MM.1S (cell line): Measurements from ENCODE around the gene NTN4.

ENCODE experiments used
- DNase-seq: peaks from one replicate; pipeline ENCODE4 v3.0.0-alpha.2; 2015
- H2AFZ ChIP-seq: fragments of 300-600 bp; sonication (generic); 2 replicates; pipeline ENCODE4 v1.6.0; 2016; ENCODE audit warnings: antibody characterized with exemption, low read length
- H3F3A ChIP-seq: fragments of 300-600 bp; sonication (generic); 2 replicates; pipeline ENCODE4 v1.6.1; 2016; ENCODE audit warnings: mild to moderate bottlenecking, antibody characterized with exemption, low read length, moderate library complexity, mixed read lengths; ENCODE audit not compliant: insufficient read depth
- H3K27ac ChIP-seq: fragments of 300-600 bp; sonication (generic); 2 replicates; pipeline ENCODE4 v1.5.1; 2016; ENCODE audit warnings: mild to moderate bottlenecking, low read length
- H3K27me3 ChIP-seq: fragments of 300-600 bp; sonication (generic); replicated peaks from 2 replicates; pipeline ENCODE4 v1.6.0; 2016; ENCODE audit warnings: low read length; ENCODE audit not compliant: insufficient read depth
- H3K36me3 ChIP-seq: fragments of 300-600 bp; sonication (generic); replicated peaks from 2 replicates; pipeline ENCODE4 v1.6.1; 2016; ENCODE audit warnings: mild to moderate bottlenecking, low read length, mixed read lengths; ENCODE audit not compliant: insufficient read depth
- H3K4me1 ChIP-seq: fragments of 300-600 bp; sonication (generic); 2 replicates; pipeline ENCODE4 v1.6.1; 2016; ENCODE audit warnings: low read length, mixed read lengths
- H3K4me2 ChIP-seq: fragments of 300-600 bp; sonication (generic); 2 replicates; pipeline ENCODE4 v1.6.0; 2016; ENCODE audit warnings: low read depth, low read length
- H3K4me3 ChIP-seq: fragments of 300-600 bp; sonication (generic); 2 replicates; pipeline ENCODE4 v1.5.1; 2016; ENCODE audit warnings: low read length, mixed read lengths
- H3K79me2 ChIP-seq: fragments of 300-600 bp; sonication (generic); 2 replicates; pipeline ENCODE4 v1.6.1; 2016; ENCODE audit warnings: mixed run types, low read length, mixed read lengths
- H3K9ac ChIP-seq: fragments of 300-600 bp; sonication (generic); 2 replicates; pipeline ENCODE4 v1.6.1; 2016; ENCODE audit warnings: low read length, mixed read lengths
- H3K9me2 ChIP-seq: fragments of 300-600 bp; sonication (generic); replicated peaks from 2 replicates; pipeline ENCODE4 v1.6.1; 2016; ENCODE audit warnings: mild to moderate bottlenecking, low read length, mixed read lengths; ENCODE audit not compliant: insufficient read depth
- H3K9me3 ChIP-seq: fragments of 300-600 bp; sonication (generic); replicated peaks from 2 replicates; pipeline ENCODE4 v1.6.1; 2016; ENCODE audit warnings: mild to moderate bottlenecking, low read length, mixed read lengths; ENCODE audit not compliant: insufficient read depth
- H4K20me1 ChIP-seq: fragments of 300-600 bp; sonication (generic); 2 replicates; pipeline ENCODE4 v1.6.1; 2016; ENCODE audit warnings: mild to moderate bottlenecking, low read length, moderate library complexity, mixed read lengths; ENCODE audit not compliant: insufficient read depth
- EZH2 ChIP-seq: fragments of 300-600 bp; sonication (generic); optimal IDR thresholded peaks from 2 replicates; pipeline ENCODE3; 2017; ENCODE audit warnings: low read depth, mild to moderate bottlenecking, antibody characterized with exemption, low read length, mixed read lengths
- EZH2phosphoT487 ChIP-seq: fragments of 300-600 bp; sonication (generic); IDR thresholded peaks from 2 replicates; pipeline ENCODE4 v1.6.1; 2018; ENCODE audit warnings: antibody characterized with exemption, low read length
- TF ChIP-seq, protein P1 (sequence below): fragments of 300-600 bp; sonication (generic); IDR thresholded peaks from 2 replicates; pipeline ENCODE4 v1.5.1; 2016; ENCODE audit warnings: antibody characterized with exemption, low read length, mixed read lengths

Gene NTN4

GRCh38 chr12:95836630-95837239 is 46.2 kb upstream of the NTN4 start:
- Histone ChIP-seq H3K36me3 (no peaks in the 10 kb centered on the region), H2AFZ (no peak overlapping the region), H3K9ac (no peak overlapping the region), H4K20me1 (no peaks in the 10 kb centered on the region), H3K27me3 (no peaks in the 10 kb centered on the region), H3K4me3 (no peak overlapping the region), H3K27ac (no peak overlapping the region), H3K9me2 (no peaks in the 10 kb centered on the region), H3K4me2 (no peak overlapping the region), H3F3A (no peaks in the 10 kb centered on the region), H3K4me1 (no peaks in the 10 kb centered on the region), H3K9me3 (no peaks in the 10 kb centered on the region), H3K79me2 (no peaks in the 10 kb centered on the region)
- TF ChIP-seq EZH2 (no peak), EZH2phosphoT487 (no peak)
- TF ChIP-seq, protein P1, sequence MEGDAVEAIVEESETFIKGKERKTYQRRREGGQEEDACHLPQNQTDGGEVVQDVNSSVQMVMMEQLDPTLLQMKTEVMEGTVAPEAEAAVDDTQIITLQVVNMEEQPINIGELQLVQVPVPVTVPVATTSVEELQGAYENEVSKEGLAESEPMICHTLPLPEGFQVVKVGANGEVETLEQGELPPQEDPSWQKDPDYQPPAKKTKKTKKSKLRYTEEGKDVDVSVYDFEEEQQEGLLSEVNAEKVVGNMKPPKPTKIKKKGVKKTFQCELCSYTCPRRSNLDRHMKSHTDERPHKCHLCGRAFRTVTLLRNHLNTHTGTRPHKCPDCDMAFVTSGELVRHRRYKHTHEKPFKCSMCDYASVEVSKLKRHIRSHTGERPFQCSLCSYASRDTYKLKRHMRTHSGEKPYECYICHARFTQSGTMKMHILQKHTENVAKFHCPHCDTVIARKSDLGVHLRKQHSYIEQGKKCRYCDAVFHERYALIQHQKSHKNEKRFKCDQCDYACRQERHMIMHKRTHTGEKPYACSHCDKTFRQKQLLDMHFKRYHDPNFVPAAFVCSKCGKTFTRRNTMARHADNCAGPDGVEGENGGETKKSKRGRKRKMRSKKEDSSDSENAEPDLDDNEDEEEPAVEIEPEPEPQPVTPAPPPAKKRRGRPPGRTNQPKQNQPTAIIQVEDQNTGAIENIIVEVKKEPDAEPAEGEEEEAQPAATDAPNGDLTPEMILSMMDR: no peak
- DNase-seq: no peak

DNA sequence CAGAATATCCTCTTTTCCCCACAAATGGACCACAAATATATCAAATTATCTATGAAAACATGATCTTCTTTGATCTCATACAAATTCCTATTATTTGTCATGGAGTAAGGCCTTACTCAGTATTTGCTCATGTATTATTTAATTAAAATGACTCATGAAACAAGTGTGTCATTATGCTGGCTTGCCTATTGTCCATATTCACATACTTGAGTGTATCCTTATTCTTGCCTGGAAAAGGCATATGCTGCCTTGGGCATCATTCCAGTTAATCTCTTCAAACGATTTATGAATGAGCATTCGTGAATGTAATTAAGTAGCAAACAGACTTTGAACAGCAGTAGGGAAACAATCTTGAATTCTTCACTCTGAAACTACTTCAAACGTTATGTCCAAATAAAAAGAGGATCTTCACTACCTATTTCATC is 45.6 kb upstream of the NTN4 start:
- Histone ChIP-seq H3K4me2 (no peak overlapping the region), H3K9me2 (no peaks in the 10 kb centered on the region), H4K20me1 (no peaks in the 10 kb centered on the region), H3K4me3 (no peak overlapping the region), H3K9ac (no peak overlapping the region), H3K27ac (no peak overlapping the region), H3K36me3 (no peaks in the 10 kb centered on the region), H3K27me3 (no peaks in the 10 kb centered on the region), H3K9me3 (no peaks in the 10 kb centered on the region), H3K79me2 (no peaks in the 10 kb centered on the region), H2AFZ (no peak overlapping the region), H3F3A (no peaks in the 10 kb centered on the region), H3K4me1 (no peaks in the 10 kb centered on the region)
- no peak for TF ChIP-seq EZH2
- no peak for TF ChIP-seq EZH2phosphoT487
- TF ChIP-seq, protein P1: no peak
- DNase-seq: no peak

GRCh38 chr12:95834572-95834971 is 44.0 kb upstream of the NTN4 start:
- Histone ChIP-seq H3K27me3 (no peaks in the 10 kb centered on the region), H3K27ac (no peak overlapping the region), H3K9me2 (no peaks in the 10 kb centered on the region), H3K4me2 (no peak overlapping the region), H3K9ac (no peak overlapping the region), H3F3A (no peaks in the 10 kb centered on the region), H3K4me3 (no peak overlapping the region), H3K36me3 (no peaks in the 10 kb centered on the region), H3K9me3 (no peaks in the 10 kb centered on the region), H4K20me1 (no peaks in the 10 kb centered on the region), H3K79me2 (no peaks in the 10 kb centered on the region), H3K4me1 (no peaks in the 10 kb centered on the region), H2AFZ (no peak overlapping the region)
- TF ChIP-seq EZH2: no peak
- TF ChIP-seq, protein P1: no peak
- TF ChIP-seq EZH2phosphoT487: no peak
- DNase-seq: no peak
